ENCODE data around the gene FMNL2.

FMNL2 gene

DNA sequence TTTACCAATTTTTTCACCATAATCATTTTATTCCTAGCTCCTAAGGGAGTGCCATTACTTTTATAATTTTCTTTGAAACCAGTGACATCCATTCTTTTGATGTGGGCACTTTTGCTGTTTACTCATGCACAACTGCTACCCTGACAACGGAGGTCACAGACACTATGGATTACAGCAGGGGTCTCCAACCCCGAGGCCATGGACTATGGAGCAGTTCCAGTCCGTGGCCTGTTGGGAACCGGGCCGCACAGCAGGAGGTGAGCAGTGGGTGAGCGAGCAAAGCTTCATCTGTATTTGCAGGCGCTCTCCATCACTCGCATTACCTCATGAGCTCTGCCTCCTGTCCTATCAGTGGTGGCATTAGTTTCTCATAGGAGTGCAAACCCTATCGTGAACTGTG is 347.7 kb downstream of the FMNL2 start:
- DNase-seq: no peak

- DNase-seq: no peak
Observed at GRCh38 chr2:152683400-152683799, 348.4 kb downstream of the FMNL2 start.

DNA sequence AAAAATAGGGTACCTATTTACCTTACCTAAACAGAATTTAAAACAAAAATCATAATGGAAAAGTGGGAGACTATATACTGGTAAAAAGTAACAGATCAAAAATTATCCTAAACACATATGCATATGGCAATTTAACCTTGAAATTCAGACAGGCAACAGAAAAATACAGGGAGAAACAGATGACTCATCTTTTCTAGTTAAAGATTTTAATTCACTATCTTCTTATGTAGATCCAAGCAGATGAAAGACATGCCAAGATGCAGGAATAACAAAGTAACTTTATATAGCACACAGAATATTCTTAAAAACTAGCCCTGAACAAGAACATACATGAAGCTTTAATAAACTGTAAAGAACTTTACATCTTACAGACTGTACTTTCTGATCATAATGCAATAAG is 351.3 kb downstream of the FMNL2 start:
- DNase-seq: no peak

- no peak for DNase-seq
Observed at GRCh38 chr2:152693033-152693432, 358.1 kb downstream of the FMNL2 start.

- DNase-seq: peak; percentile 37 to 72
Observed at GRCh38 chr2:152694161-152694661, 359.2 kb downstream of the FMNL2 start.

GRCh38 chr2:152695763-152696162 is 360.8 kb downstream of the FMNL2 start:
- no peak for DNase-seq

- no peak for DNase-seq
Observed at GRCh38 chr2:152696476-152696875, 361.5 kb downstream of the FMNL2 start.
